Stromal cell of bone marrow (primary cell): ENCODE data around the gene SLC22A15.
A peak's percentile ranks its signal among the peaks of the same experiment; 100 is the strongest.
"Not testable (repeated sequence)": the region's sequence is repeated elsewhere in the genome, so short reads cannot be mapped to it uniquely, and the experiment has no call there.

Experiments
- DNase-seq: peaks from one replicate; pipeline ENCODE4 v3.0.0-alpha.2; 2012; ENCODE audit warnings: low read depth

The SLC22A15 gene

GRCh38 chr1:115980998-115981993 lies 5.0 kb downstream of the SLC22A15 start:
- DNase-seq, result no peak

GRCh38 chr1:115982400-115982799 lies 6.1 kb downstream of the SLC22A15 start:
- DNase-seq, result no peak

GRCh38 chr1:115983584-115983983 lies 7.3 kb downstream of the SLC22A15 start:
- DNase-seq, result no peak

GRCh38 chr1:115987623-115988022 lies 11.3 kb downstream of the SLC22A15 start:
- no peak for DNase-seq

GRCh38 chr1:115988953-115989352 lies 12.6 kb downstream of the SLC22A15 start:
- DNase-seq, result no peak

DNA sequence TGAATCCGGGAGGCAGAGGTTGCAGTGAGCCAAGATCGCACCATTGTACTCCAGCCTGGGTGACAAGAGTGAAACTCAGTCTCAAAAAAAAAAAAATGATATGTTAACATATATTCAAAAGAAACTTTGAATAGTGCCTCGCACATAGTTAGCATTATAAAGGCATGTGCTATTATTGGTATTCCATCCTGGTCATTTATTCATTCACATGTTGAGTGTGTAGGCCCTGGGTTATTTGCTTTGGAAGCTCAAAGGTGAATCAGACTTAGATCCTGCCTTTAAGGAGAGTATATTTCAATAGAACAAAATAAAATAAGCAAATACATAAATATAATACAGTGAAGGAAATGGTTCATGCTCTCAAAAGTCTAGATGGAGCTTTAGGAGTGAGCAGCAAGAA lies 13.4 kb downstream of the SLC22A15 start:
- no peak for DNase-seq

- no peak for DNase-seq
Observed at GRCh38 chr1:115991909-115992308, 15.6 kb downstream of the SLC22A15 start.

DNA sequence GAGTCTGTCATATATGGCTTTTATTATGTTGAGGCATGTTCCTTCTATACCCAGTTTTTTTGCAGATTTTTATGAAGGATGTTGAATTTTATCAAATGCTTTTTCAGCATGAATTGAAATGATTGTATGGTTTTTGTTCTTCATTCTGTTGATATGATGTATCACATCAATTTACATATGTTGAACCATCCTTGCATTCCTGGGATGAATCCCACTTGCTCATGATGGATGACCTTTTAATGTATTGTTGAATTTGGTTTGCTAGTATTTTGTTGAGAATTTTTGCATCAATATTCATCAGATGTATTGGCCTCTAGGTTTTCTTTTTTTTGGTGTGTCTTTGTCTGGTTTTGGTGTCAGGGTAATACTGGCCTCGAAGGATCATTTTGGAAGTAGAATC lies 21.6 kb downstream of the SLC22A15 start:
- DNase-seq, result not testable (repeated sequence)

- no peak for DNase-seq
Observed at GRCh38 chr1:116001739-116002487, 25.6 kb downstream of the SLC22A15 start.

- no peak for DNase-seq
Observed at GRCh38 chr1:116002781-116003420, 26.6 kb downstream of the SLC22A15 start.

DNA sequence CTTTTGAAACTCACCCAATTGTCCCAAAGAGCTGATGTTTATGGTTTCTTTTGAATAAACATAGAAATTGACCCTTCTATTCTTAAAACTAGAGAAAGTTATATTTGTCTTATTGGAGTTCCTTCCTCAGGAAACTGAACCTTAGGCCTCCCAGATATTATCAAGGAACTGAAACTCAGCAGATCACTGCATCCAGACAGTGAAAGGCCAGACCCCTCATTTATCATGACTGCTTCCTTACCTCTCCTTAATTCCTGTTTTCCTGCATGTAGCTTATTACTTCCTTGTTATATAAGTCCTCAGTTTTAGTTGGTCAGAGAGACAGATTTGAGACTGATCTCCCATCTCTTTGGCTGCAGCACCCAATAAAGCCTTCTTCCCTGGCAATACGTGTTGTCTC lies 27.5 kb downstream of the SLC22A15 start:
- no peak for DNase-seq

DNA sequence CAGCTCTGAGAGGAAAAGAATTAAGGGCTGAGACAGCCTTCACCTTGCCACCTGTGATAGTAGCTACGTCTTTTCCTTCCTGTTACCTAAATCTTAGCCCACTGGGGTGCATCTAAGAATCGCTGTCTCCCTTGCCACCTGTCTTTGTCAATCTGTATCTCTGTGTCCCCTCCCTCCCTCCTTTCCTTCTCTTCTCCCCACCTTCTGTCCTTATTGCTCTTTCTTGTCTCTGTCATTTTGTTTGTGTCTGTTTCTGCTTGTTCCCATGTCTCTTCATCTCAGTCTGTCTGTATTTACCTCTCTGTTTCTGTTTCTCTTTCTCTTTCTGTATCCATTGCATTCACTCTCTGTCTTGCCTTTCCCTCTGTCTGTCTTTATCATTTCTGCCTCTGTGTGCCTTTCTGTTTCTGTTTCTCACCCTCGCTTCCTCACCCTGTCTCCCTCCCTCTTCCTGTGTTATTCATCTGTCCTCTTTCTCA lies 30.2 kb downstream of the SLC22A15 start:
- DNase-seq, result no peak

DNA sequence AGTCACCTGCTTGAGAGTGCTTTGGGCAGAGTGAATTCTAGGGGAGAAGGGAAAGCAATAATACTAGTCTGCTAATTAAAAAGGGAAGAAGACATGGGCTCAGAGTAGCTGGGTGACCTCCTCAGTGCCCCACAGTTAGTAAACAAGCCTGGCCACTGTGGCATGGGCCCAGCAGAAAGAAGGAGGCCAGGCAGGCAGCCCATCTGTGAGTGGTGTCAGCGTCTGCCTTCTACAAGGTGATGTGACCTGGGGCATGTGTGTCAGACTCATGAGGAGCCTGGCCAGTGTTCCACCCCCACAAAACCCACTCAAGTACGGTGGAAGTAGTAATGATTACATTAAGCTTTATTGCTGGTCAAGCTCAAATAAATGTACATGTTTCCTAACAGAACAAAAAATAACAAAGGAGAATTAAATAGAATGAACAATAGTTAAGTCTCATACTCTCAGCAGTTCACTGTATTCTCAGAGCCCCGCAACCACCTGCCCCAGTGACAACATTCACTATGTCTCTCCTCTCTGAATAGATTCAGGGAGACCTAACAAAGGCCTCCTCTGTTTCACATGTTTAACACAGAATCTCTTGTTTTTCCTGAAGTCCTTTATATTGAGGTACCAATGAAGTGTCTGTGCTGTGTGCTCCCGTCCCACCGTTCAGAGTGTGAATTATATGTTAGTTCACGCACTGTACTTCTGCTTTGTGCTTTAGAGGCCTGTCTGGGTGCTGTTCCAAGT lies 32.5 kb downstream of the SLC22A15 start:
- no peak for DNase-seq

- no peak for DNase-seq
Observed at GRCh38 chr1:116012716-116013115, 36.4 kb downstream of the SLC22A15 start.

DNA sequence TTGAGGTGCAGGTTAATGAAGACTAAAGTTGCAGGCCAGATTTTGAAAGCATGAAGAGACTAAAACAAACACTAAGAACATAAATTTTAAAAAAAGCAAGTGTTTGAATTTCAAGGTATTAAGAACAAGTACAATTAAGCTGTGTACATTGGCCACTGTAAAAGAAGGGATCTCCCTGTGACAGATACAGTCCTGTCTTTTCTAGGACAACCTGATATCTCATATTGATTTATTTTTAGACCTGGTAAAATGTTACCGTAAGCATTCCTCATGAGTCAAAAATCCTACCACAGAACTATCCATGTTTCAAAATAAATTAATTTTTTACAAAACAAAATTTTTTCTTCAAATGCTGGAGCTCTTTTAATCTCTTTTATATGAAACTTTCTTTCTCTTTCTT lies 39.4 kb downstream of the SLC22A15 start:
- no peak for DNase-seq

- DNase-seq, result no peak
Observed at GRCh38 chr1:116018007-116018406, 41.7 kb downstream of the SLC22A15 start.

DNA sequence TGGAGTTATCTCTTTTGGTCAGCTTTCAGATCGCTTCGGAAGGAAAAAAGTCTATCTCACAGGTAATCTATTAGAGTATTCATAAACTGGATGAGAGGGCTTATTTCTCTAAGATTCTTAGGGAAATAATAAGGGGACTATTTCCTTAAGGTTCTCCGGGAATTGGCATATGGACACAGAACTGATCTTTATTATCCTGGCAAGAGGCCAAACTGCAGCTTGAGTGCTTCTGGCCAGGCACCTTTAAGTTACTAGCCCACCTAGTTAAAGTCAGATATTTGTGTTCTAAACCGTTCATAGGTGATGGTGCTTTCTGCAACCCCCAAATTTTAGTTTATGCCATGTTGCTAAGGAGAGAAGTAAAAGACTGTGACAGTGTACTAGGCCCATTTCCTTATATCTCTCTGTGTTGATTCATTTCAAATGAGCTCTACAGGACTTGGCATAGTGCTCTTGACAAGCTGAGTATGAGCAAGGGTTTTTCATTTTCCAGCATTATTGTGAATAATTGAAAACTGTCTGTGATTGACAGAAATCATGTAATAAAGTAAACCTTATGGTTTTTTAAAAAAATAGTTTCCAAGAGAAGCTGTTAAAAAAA lies 43.4 kb downstream of the SLC22A15 start:
- DNase-seq, result no peak

- peak; percentile 31 for DNase-seq
Observed at GRCh38 chr1:116020668-116021272, 44.5 kb downstream of the SLC22A15 start.

DNA sequence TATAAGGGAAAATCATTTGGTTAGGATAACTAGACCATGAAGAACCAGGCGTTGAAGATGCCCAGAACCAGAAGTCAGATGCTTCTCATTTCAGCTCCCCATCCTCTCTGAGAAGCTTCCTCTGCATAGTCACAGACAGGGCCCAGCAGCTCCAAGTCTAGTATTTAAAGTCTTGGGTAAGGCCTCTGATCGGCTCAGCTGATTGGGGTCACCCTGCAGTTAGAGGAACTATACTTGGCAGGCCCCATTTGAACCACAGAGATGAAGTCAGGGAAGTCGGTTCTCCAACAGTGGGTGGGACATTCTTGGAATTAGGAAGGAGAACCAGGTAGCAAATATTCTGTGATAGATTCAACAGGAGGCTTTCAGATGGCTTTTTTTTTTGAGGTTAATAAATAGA lies 48.3 kb downstream of the SLC22A15 start:
- DNase-seq, result no peak

- no peak for DNase-seq
Observed at GRCh38 chr1:116026631-116027030, 50.3 kb downstream of the SLC22A15 start.

GRCh38 chr1:116031302-116031835 lies 55.1 kb downstream of the SLC22A15 start:
- DNase-seq, result no peak
